Vagina (tissue), 2 donors: Measurements from ENCODE around the gene ZNF616. TPM values are rescaled to one million over a fixed set of nuclear protein-coding genes. Genes with fewer than 3 reads are reported as not detected.

Experiments used
- DNase-seq, 2 donors: peaks; one replicate each; pipeline ENCODE4 v3.0.0-alpha.2; 2017; ENCODE audit errors: extremely low spot score in 2 of 2
- H3K27ac ChIP-seq: fragments of 200-600 bp; sonication (generic); one replicate; pipeline ENCODE4 v1.5.1; 2019
- H3K27me3 ChIP-seq: fragments of 200-600 bp; sonication (generic); one replicate; pipeline ENCODE4 v1.5.1; 2019
- H3K36me3 ChIP-seq, 2 donors: fragments of 200-600 bp; sonication (generic); one replicate each; pipeline ENCODE4 v1.5.1; 2017 to 2019
- H3K4me1 ChIP-seq: fragments of 200-600 bp; sonication (generic); one replicate; pipeline ENCODE4 v1.5.1; 2019
- H3K4me3 ChIP-seq, 2 donors: fragments of 200-600 bp; sonication (generic); 1 replicate in 1 of 2; 2 replicates in 1 of 2; pipeline ENCODE4 v1.5.1; 2016 to 2019
- H3K9me3 ChIP-seq: fragments of 200-600 bp; sonication (generic); one replicate; pipeline ENCODE4 v1.5.1; 2019
- POLR2A ChIP-seq, 2 donors: fragments of 450-650 bp; IDR thresholded peaks; one replicate each; pipeline ENCODE4 v1.6.1; 2017; ENCODE audit warnings: antibody characterized with exemption in 2 of 2, mild to moderate bottlenecking in 2 of 2, moderate library complexity in 2 of 2
- POLR2AphosphoS5 ChIP-seq, 2 donors: sonication (generic); formaldehyde crosslinking; IDR thresholded peaks; one replicate each; pipeline ENCODE4 v1.9.0; 2017; ENCODE audit warnings: antibody characterized with exemption in 2 of 2, mild to moderate bottlenecking in 2 of 2, low read depth in 1 of 2; ENCODE audit not compliant: insufficient read depth in 1 of 2
- intact Hi-C: fragments of 100-400 bp; cut with DNase I; formaldehyde crosslinking; loops from one replicate; pipeline ENCODE4 v1.15.1; 2023
- total RNA-seq: library from RNA; depleted of rRNA; stranded (reverse); fragments of >200 nt; gene quantifications from one replicate; pipeline ENCODE4 v1.2.3, GENCODE V29; 2016
- TF ChIP-seq, protein P1 (sequence below), 3 experiments: fragments of 450-650 bp in 2 of 3; fragments of 200-600 bp in 1 of 3; sonication (generic) in 1 of 3; IDR thresholded peaks; one replicate each; pipeline ENCODE4 v1.5.1; 2017 to 2019; ENCODE audit warnings: antibody characterized with exemption in 3 of 3, mild to moderate bottlenecking in 2 of 3, moderate library complexity in 2 of 3

ZNF616 gene
- total RNA-seq, 1 donor from 2014 or later = 2.7 TPM

GRCh38 chr19:52142001-52142595, 2.4 kb upstream of the ZNF616 start:
- DNase-seq = no peak
- no peaks in the 10 kb centered on the region for H3K36me3 ChIP-seq
- no peaks in the 10 kb centered on the region for H3K27me3 ChIP-seq
- no peaks in the 10 kb centered on the region for H3K9me3 ChIP-seq
- H3K4me3 ChIP-seq = no peak overlapping the region
- H3K27ac ChIP-seq = no peak overlapping the region
- H3K4me1 ChIP-seq = peaks cover 21% of the 10 kb centered on the region
- intact Hi-C loops = loop anchor here (5.0 kb wide), 1 partner anchor 960 kb away; the partner anchor contains the start of gene ZNF160
- TF ChIP-seq POLR2AphosphoS5 (IDR thresholded peaks at IDR 0.05; ENCODE audit: insufficient read depth in 1 of 2, low read depth in 1 of 2) = peak in 1 of 2 donors; percentile 72
- TF ChIP-seq POLR2A (IDR thresholded peaks at IDR 0.05) = no peak

GRCh38 chr19:52141203-52141602, 1.5 kb upstream of the ZNF616 start:
- intact Hi-C loops = loop anchor here (5.0 kb wide), 1 partner anchor 961 kb away; the partner anchor contains the start of gene ZNF160
- Histone ChIP-seq H3K4me1 (peaks cover 21% of the 10 kb centered on the region), H3K36me3 (no peaks in the 10 kb centered on the region), H3K4me3 (no peak overlapping the region), H3K27me3 (no peaks in the 10 kb centered on the region), H3K27ac (no peak overlapping the region), H3K9me3 (no peaks in the 10 kb centered on the region)
- TF ChIP-seq, protein P1, sequence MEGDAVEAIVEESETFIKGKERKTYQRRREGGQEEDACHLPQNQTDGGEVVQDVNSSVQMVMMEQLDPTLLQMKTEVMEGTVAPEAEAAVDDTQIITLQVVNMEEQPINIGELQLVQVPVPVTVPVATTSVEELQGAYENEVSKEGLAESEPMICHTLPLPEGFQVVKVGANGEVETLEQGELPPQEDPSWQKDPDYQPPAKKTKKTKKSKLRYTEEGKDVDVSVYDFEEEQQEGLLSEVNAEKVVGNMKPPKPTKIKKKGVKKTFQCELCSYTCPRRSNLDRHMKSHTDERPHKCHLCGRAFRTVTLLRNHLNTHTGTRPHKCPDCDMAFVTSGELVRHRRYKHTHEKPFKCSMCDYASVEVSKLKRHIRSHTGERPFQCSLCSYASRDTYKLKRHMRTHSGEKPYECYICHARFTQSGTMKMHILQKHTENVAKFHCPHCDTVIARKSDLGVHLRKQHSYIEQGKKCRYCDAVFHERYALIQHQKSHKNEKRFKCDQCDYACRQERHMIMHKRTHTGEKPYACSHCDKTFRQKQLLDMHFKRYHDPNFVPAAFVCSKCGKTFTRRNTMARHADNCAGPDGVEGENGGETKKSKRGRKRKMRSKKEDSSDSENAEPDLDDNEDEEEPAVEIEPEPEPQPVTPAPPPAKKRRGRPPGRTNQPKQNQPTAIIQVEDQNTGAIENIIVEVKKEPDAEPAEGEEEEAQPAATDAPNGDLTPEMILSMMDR (IDR thresholded peaks at IDR 0.05) = no peak
- TF ChIP-seq POLR2AphosphoS5 (IDR thresholded peaks at IDR 0.05; ENCODE audit: insufficient read depth in 1 of 2, low read depth in 1 of 2) (no peak), POLR2A (IDR thresholded peaks at IDR 0.05) (no peak)
- no peak for DNase-seq

DNA sequence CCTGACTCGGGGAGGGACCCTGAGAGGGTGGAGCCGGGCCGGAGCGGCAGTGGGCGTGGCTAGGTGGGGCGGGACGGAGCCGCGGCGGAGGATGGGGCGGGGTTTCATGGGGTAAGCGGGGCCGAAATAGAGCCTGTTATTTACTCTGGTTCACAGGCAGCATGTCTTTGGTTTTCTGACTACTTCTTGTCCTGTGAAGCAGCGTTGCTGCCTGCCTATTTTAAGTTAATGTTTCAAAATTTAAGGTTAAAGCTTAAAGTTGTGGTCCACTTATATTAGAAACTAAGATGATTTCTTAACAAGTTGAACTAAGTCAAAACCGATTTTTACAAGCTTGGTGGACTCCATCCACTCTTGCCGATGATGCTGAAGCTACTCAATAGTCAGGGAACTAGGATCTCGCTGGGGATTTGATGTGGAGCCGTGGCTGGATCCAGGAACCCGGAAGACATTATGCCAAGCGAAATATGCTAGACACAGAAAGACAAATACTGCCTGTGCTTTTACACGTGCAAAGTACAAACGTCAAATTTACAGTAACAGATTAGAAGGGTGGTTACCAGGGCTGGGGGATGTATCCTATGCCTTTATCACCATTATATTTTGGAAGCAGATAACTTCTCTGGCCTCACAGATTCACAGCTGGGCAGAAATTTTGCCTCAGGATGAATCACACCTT, 433 bp upstream of the ZNF616 start:
- H3K9me3 ChIP-seq = no peaks in the 10 kb centered on the region
- peak overlapping the region; percentile 95 for H3K27ac ChIP-seq
- H3K27me3 ChIP-seq = no peaks in the 10 kb centered on the region
- H3K4me3 ChIP-seq = peak overlapping the region; percentile 77 to 78
- H3K36me3 ChIP-seq = no peaks in the 10 kb centered on the region
- peak in 1 of 2 donors; percentile 97 for DNase-seq
- peaks cover 21% of the 10 kb centered on the region for H3K4me1 ChIP-seq
- intact Hi-C loops = loop anchor here (5.0 kb wide), 1 partner anchor 962 kb away; the partner anchor contains the start of gene ZNF160
- TF ChIP-seq POLR2AphosphoS5 (IDR thresholded peaks at IDR 0.05; ENCODE audit: insufficient read depth in 1 of 2, low read depth in 1 of 2) (no peak), POLR2A (IDR thresholded peaks at IDR 0.05) (no peak)
- TF ChIP-seq, protein P1 (IDR thresholded peaks at IDR 0.05) = no peak

- H3K4me1 ChIP-seq = peaks cover 21% of the 10 kb centered on the region
- no peaks in the 10 kb centered on the region for H3K9me3 ChIP-seq
- TF ChIP-seq, protein P1 (IDR thresholded peaks at IDR 0.05) = no peak
- TF ChIP-seq POLR2AphosphoS5 (IDR thresholded peaks at IDR 0.05; ENCODE audit: insufficient read depth in 1 of 2, low read depth in 1 of 2) = no peak
- TF ChIP-seq POLR2A (IDR thresholded peaks at IDR 0.05) = no peak
- peak overlapping the region; percentile 95 for H3K27ac ChIP-seq
- no peaks in the 10 kb centered on the region for H3K36me3 ChIP-seq
- intact Hi-C loops = loop anchor here (5.0 kb wide), 2 partner anchors 48 to 103 kb away; no protein-coding TSS in a partner anchor
- H3K4me3 ChIP-seq = peak overlapping the region; percentile 77 to 78
- H3K27me3 ChIP-seq = no peaks in the 10 kb centered on the region
- no peak for DNase-seq
Observed at GRCh38 chr19:52138983-52139251, 821 bp downstream of the ZNF616 start.

DNA sequence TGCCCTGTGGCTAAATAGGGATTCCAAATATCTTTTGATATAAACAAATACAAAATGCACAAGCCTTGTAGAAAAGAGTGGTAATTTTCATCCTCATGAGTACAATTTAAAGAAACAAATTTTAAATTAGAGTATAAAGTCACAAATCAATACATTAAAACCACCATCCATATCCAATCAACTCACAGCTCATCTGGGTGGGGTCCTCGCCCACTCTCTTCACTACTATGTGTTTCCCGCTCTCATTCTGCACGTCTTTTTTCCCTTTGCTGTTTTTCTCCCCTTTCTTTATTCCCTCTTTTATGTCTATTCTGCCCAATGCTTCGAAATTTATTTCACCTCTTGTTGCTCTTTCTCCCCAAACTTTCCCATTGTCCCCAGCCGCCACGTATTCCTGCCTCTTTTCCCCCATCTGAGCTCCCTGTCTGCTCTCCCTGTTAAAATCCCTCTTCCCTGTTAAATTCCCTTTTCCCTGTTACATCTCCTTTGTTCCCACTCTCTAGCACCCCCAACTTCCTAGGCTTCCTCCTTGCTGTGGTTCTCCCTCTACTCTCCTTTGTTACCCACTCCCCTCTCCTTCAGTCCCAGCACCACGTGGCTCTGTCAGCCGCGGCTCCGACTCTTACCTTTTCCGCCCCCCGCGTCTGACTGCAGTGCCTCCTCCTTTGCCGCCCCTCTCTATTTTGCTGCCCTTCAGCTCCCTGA, 1.3 kb downstream of the ZNF616 start:
- H3K27me3 ChIP-seq = no peaks in the 10 kb centered on the region
- H3K36me3 ChIP-seq = no peaks in the 10 kb centered on the region
- TF ChIP-seq, protein P1 (IDR thresholded peaks at IDR 0.05) = no peak
- no peak for TF ChIP-seq POLR2A (IDR thresholded peaks at IDR 0.05)
- no peak for TF ChIP-seq POLR2AphosphoS5 (IDR thresholded peaks at IDR 0.05; ENCODE audit: insufficient read depth in 1 of 2, low read depth in 1 of 2)
- H3K9me3 ChIP-seq = no peaks in the 10 kb centered on the region
- H3K27ac ChIP-seq = peak overlapping the region; percentile 95
- no peak for DNase-seq
- intact Hi-C loops = loop anchor here (5.0 kb wide), 2 partner anchors 49 to 104 kb away; no protein-coding TSS in a partner anchor
- peaks cover 21% of the 10 kb centered on the region for H3K4me1 ChIP-seq
- H3K4me3 ChIP-seq = peak overlapping the region; percentile 77 to 78
